Caco-2 (cell line): Measurements from ENCODE around the gene SLC7A5. TPM values are rescaled to one million over a fixed set of nuclear protein-coding genes. Genes with fewer than 3 reads are reported as not detected.

Experiments
- BruUV-seq: library from RNA; stranded (reverse); fragments of 400-500 nt; replicated peaks from 2 replicates; lab custom pipeline; 2021; lab: Mats Ljungman, UMichigan
- CTCF ChIA-PET: fragments of 300-600 bp; sonication (Branson Sonifier 250); formaldehyde crosslinking; loops from one replicate; lab custom pipeline; 2022; ENCODE audit warnings: antibody characterized with exemption; lab: Charles Lee
- POLR2A ChIA-PET: fragments of 300-600 bp; sonication (Branson Sonifier 250); formaldehyde crosslinking; loops from one replicate; lab custom pipeline; 2022; ENCODE audit warnings: antibody characterized with exemption; lab: Charles Lee
- DNase-seq, 2 experiments: peaks; one replicate each; pipeline versions ENCODE4 v3.0.0 to v3.0.0-alpha.2; 2020 to 2022
- H3K27me3 ChIP-seq: replicated peaks from 2 replicates; pipeline ENCODE4 v1.6.0; 2011; ENCODE audit warnings: low read length; ENCODE audit not compliant: control insufficient read depth, insufficient read depth
- H3K36me3 ChIP-seq: 2 replicates; pipeline ENCODE4 v1.5.1; 2011; ENCODE audit warnings: low read length; ENCODE audit not compliant: control insufficient read depth, insufficient read depth
- H3K4me1 ChIP-seq: fragments of 250-450 bp; sonication (Bioruptor Pico); 2 replicates; pipeline ENCODE4 v1.5.1; 2020; ENCODE audit warnings: mild to moderate bottlenecking
- H3K4me3 ChIP-seq: 2 replicates; pipeline ENCODE4 v1.5.1; 2011; ENCODE audit warnings: low read depth, mild to moderate bottlenecking, control low read depth, low read length
- H3K9me3 ChIP-seq: fragments of 250-450 bp; sonication (Bioruptor Pico); 2 replicates; pipeline ENCODE4 v1.5.1; 2020; ENCODE audit warnings: mild to moderate bottlenecking, moderate library complexity
- H3K27ac Mint-ChIP-seq: one replicate; pipeline ENCODE4 v1.8.0; 2022; ENCODE audit warnings: mixed read lengths; ENCODE audit not compliant: unreplicated experiment
- H3K27me3 Mint-ChIP-seq: one replicate; pipeline ENCODE4 v1.8.0; 2022; ENCODE audit warnings: mixed read lengths; ENCODE audit not compliant: insufficient read depth, unreplicated experiment
- H3K36me3 Mint-ChIP-seq: one replicate; pipeline ENCODE4 v1.8.0; 2022; ENCODE audit warnings: mild to moderate bottlenecking, mixed read lengths; ENCODE audit not compliant: insufficient read depth, unreplicated experiment
- H3K4me1 Mint-ChIP-seq: one replicate; pipeline ENCODE4 v1.8.0; 2022; ENCODE audit warnings: low read depth, mixed read lengths; ENCODE audit not compliant: unreplicated experiment
- H3K4me3 Mint-ChIP-seq: one replicate; pipeline ENCODE4 v1.8.0; 2022; ENCODE audit warnings: mild to moderate bottlenecking, moderate library complexity, mixed read lengths; ENCODE audit not compliant: unreplicated experiment
- H3K9me3 Mint-ChIP-seq: one replicate; pipeline ENCODE4 v1.8.0; 2022; ENCODE audit warnings: mixed read lengths; ENCODE audit not compliant: unreplicated experiment
- intact Hi-C: fragments of 100-400 bp; cut with micrococcal nuclease; formaldehyde crosslinking; loops from one replicate; pipeline ENCODE4 v1.10.0; 2022; ENCODE audit not compliant: unreplicated experiment
- total RNA-seq: library from RNA; stranded (reverse); gene quantifications from 2 replicates; pipeline ENCODE4 v1.2.3, GENCODE V29; 2022
- TF ChIP-seq, protein P1 (sequence below), 2 experiments: fragments of 200-600 bp in 1 of 2; IDR thresholded peaks; 1 replicate in 1 of 2; 2 replicates in 1 of 2; pipeline versions ENCODE4 v1.5.1 to v1.8.0; 2011 to 2022; ENCODE audit warnings: antibody characterized with exemption in 1 of 2, control low read depth in 1 of 2, inconsistent platforms in 1 of 2, low read depth in 1 of 2, low read length in 1 of 2, mild to moderate bottlenecking in 1 of 2, moderate library complexity in 1 of 2; ENCODE audit not compliant: insufficient read depth in 1 of 2, severe bottlenecking in 1 of 2, unreplicated experiment in 1 of 2

SLC7A5 gene
- total RNA-seq, 1 experiment from 2014 or later, result 534 TPM

DNA sequence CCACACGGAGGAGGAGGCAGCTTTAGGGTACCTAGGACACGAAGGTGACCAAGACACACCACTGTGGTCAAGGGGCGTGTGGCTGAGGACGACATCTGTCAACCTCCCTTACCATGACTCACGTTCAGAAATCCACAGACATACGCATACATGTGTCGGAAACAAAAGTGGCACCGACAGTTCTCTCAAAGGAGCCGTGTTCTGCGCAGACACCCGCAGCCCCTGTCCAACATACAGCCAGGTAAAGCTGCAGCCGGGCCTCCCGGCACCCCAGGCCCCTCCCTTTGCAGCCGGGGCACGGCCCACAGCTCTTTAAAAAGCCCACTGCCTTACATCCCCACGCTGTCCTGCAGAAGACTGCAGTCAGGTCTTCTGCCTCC is 63.1 kb downstream of the SLC7A5 start:
- Mint-ChIP-seq H3K4me1 (peaks cover 18% of the 10 kb centered on the region), H3K36me3 (peaks cover 15% of the 10 kb centered on the region), H3K27me3 (no peaks in the 10 kb centered on the region), H3K4me3 (peak overlapping the region; percentile 68), H3K9me3 (no peaks in the 10 kb centered on the region), H3K27ac (peak overlapping the region; percentile 97)
- no peaks in the 10 kb centered on the region for H3K27me3 ChIP-seq
- ChIA-PET POLR2A (interaction anchor here (0.7 to 2.2 kb wide), 4 partner anchors 27 to 64 kb away, joined by 4 to 21 read pairs (median 6); partner anchors contain the start of gene SLC7A5), CTCF (interaction anchor here (0.9 to 1.8 kb wide), 6 partner anchors 12 to 65 kb away, joined by 3 to 10 read pairs (median 4); no protein-coding TSS in a partner anchor)
- H3K4me3 ChIP-seq, result peak overlapping the region; percentile 16
- BruUV-seq, result no TSS peak
- no peak for DNase-seq
- intact Hi-C loops, result loop anchor here (2.0 kb wide), 1 partner anchor 17 kb away; no protein-coding TSS in a partner anchor
- TF ChIP-seq, protein P1, sequence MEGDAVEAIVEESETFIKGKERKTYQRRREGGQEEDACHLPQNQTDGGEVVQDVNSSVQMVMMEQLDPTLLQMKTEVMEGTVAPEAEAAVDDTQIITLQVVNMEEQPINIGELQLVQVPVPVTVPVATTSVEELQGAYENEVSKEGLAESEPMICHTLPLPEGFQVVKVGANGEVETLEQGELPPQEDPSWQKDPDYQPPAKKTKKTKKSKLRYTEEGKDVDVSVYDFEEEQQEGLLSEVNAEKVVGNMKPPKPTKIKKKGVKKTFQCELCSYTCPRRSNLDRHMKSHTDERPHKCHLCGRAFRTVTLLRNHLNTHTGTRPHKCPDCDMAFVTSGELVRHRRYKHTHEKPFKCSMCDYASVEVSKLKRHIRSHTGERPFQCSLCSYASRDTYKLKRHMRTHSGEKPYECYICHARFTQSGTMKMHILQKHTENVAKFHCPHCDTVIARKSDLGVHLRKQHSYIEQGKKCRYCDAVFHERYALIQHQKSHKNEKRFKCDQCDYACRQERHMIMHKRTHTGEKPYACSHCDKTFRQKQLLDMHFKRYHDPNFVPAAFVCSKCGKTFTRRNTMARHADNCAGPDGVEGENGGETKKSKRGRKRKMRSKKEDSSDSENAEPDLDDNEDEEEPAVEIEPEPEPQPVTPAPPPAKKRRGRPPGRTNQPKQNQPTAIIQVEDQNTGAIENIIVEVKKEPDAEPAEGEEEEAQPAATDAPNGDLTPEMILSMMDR (IDR thresholded peaks at IDR 0.05; ENCODE audit: insufficient read depth in 1 of 2, low read depth in 1 of 2, low read length in 1 of 2, severe bottlenecking in 1 of 2, unreplicated experiment in 1 of 2), result no peak
- H3K9me3 ChIP-seq, result peaks cover 10% of the 10 kb centered on the region
- H3K4me1 ChIP-seq, result peaks cover 18% of the 10 kb centered on the region
- H3K36me3 ChIP-seq, result no peaks in the 10 kb centered on the region

DNA sequence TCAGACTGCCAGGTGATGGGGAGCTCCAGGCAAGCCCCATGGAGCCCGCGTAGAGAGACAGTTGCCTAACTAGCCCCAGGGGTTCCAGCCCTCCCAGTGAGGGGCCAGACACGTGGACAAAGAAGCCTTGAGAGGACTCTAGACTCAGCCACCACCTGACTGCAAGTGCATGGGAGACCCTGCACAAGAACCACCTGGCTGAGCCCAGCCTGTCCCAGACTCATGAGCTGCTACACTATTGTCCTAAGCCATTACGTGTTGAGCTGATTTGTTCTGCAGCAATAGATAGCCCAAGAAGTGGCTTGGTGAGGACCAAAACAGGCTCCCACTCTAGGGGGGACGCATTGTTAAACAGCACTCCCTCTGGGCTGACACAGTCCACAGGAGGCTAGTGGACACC is 65.9 kb downstream of the SLC7A5 start:
- ChIA-PET POLR2A (no interaction called here), CTCF (no interaction called here)
- Mint-ChIP-seq H3K9me3 (peaks cover 11% of the 10 kb centered on the region), H3K27me3 (no peaks in the 10 kb centered on the region), H3K4me1 (peaks cover 14% of the 10 kb centered on the region), H3K4me3 (no peak overlapping the region), H3K27ac (no peak overlapping the region), H3K36me3 (peaks cover 15% of the 10 kb centered on the region)
- peaks cover 15% of the 10 kb centered on the region for H3K9me3 ChIP-seq
- no peak overlapping the region for H3K4me3 ChIP-seq
- no peaks in the 10 kb centered on the region for H3K27me3 ChIP-seq
- no TSS peak for BruUV-seq
- H3K36me3 ChIP-seq, result no peaks in the 10 kb centered on the region
- H3K4me1 ChIP-seq, result peaks cover 18% of the 10 kb centered on the region
- TF ChIP-seq, protein P1 (IDR thresholded peaks at IDR 0.05; ENCODE audit: insufficient read depth in 1 of 2, low read depth in 1 of 2, low read length in 1 of 2, severe bottlenecking in 1 of 2, unreplicated experiment in 1 of 2), result no peak
- no peak for DNase-seq
- intact Hi-C loops, result no loop called here

DNA sequence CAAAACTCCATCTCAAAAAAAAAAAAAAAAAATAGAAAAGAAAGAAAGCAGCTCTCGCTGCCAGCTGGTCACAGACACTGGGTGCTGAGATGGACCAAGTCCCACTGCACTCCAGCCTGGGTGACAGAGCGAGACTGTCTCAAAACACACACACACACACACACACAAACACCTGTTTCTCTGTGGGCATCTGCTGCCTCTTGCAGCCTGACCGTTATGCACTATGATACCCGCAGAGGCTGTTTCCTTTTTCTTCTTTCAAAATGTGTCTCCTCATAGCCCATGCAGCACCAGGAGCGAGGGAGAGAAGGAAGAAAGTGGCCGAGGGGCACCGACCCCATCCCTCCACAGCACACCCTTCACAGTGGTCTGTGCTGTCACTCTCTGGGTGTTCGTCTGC is 66.6 kb downstream of the SLC7A5 start:
- H3K27ac Mint-ChIP-seq, result no peak overlapping the region
- no peak for DNase-seq
- TF ChIP-seq, protein P1 (IDR thresholded peaks at IDR 0.05; ENCODE audit: insufficient read depth in 1 of 2, low read depth in 1 of 2, low read length in 1 of 2, severe bottlenecking in 1 of 2, unreplicated experiment in 1 of 2), result no peak

More for the DNA sequence above, 66.6 kb downstream of the SLC7A5 start:
- CTCF ChIA-PET, result no interaction called here
- Mint-ChIP-seq H3K4me1 (peaks cover 11% of the 10 kb centered on the region), H3K9me3 (peaks cover 11% of the 10 kb centered on the region), H3K27me3 (no peaks in the 10 kb centered on the region), H3K4me3 (no peak overlapping the region), H3K36me3 (peaks cover 15% of the 10 kb centered on the region)
- Histone ChIP-seq H3K36me3 (no peaks in the 10 kb centered on the region), H3K9me3 (peaks cover 15% of the 10 kb centered on the region), H3K4me1 (peaks cover 18% of the 10 kb centered on the region), H3K4me3 (no peak overlapping the region), H3K27me3 (no peaks in the 10 kb centered on the region)
- POLR2A ChIA-PET, result no interaction called here
- intact Hi-C loops, result no loop called here
- no TSS peak for BruUV-seq
